HK-2 (cell line): ENCODE results near the gene POC5.
"Not testable (repeated sequence)": the region's sequence is repeated elsewhere in the genome, so short reads cannot be mapped to it uniquely, and the experiment has no call there.

Experiments used
- DNase-seq: peaks from one replicate; pipeline ENCODE4 v3.0.0-alpha.2; 2018; ENCODE audit not compliant: unreplicated experiment

The POC5 gene

GRCh38 chr5:75701856-75702255 lies 15.4 kb downstream of the POC5 start:
- no peak for DNase-seq

- not testable (repeated sequence) for DNase-seq
Observed at GRCh38 chr5:75695472-75696351, 21.5 kb downstream of the POC5 start.

- no peak for DNase-seq
Observed at GRCh38 chr5:75694781-75695180, 22.5 kb downstream of the POC5 start.

GRCh38 chr5:75690669-75691068 lies 26.6 kb downstream of the POC5 start:
- no peak for DNase-seq

GRCh38 chr5:75686480-75686879 lies 30.8 kb downstream of the POC5 start:
- DNase-seq, result no peak

GRCh38 chr5:75685141-75685540 lies 32.1 kb downstream of the POC5 start:
- no peak for DNase-seq

- DNase-seq, result no peak
Observed at GRCh38 chr5:75681125-75681830, 36.0 kb downstream of the POC5 start.

- DNase-seq, result no peak
Observed at GRCh38 chr5:75678155-75678554, 39.1 kb downstream of the POC5 start.

GRCh38 chr5:75677607-75678006 lies 39.6 kb downstream of the POC5 start:
- DNase-seq, result no peak

GRCh38 chr5:75675783-75676182 lies 41.5 kb downstream of the POC5 start:
- DNase-seq, result no peak

- DNase-seq, result no peak
Observed at GRCh38 chr5:75672616-75673015, 44.6 kb downstream of the POC5 start.

- DNase-seq, result no peak
Observed at GRCh38 chr5:75671506-75671905, 45.7 kb downstream of the POC5 start.

GRCh38 chr5:75670577-75670976 lies 46.7 kb downstream of the POC5 start:
- DNase-seq, result no peak

GRCh38 chr5:75668977-75669689 lies 48.1 kb downstream of the POC5 start:
- DNase-seq, result peak; percentile 25

GRCh38 chr5:75668445-75668844 lies 48.8 kb downstream of the POC5 start:
- DNase-seq, result no peak

GRCh38 chr5:75667586-75667985 lies 49.7 kb downstream of the POC5 start:
- DNase-seq, result no peak

- DNase-seq, result no peak
Observed at GRCh38 chr5:75666801-75667200, 50.4 kb downstream of the POC5 start.

GRCh38 chr5:75664979-75665378 lies 52.3 kb downstream of the POC5 start:
- DNase-seq, result no peak

GRCh38 chr5:75663579-75664284 lies 53.5 kb downstream of the POC5 start:
- no peak for DNase-seq

GRCh38 chr5:75662061-75662460 lies 55.2 kb downstream of the POC5 start:
- no peak for DNase-seq

- no peak for DNase-seq
Observed at GRCh38 chr5:75660678-75661465, 56.4 kb downstream of the POC5 start.
